Measurements from ENCODE around the gene CNGA4.

DNA sequence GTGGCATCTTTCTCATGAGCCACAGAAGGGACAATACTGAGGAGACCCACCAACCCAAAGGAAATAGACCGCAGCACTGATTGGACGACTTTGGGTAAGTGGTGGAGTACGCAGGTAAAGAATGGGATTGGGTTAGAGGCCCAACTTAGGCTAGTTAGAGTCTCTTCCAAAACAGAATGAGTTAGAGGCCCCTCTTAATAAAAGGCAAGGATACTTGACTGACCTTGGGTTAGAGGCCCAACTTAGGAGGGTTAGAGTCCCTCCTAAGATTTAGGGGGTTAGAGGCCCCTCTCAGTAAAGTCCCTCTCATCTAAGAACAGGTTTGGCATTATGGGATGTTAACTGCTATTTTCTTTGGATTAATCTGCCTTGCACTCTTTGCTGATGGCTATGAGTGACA is 45.4 kb downstream of the CNGA4 start:
- TF ChIP-seq TAF1 (IDR thresholded peaks at IDR 0.05; ENCODE audit: low read depth) = no peak
- no peak for TF ChIP-seq CTCF (IDR thresholded peaks at IDR 0.05; ENCODE audit: poor library complexity, severe bottlenecking)
- TF ChIP-seq EZH2 (IDR thresholded peaks at IDR 0.05; ENCODE audit: borderline replicate concordance, insufficient read depth, low read length, poor library complexity, severe bottlenecking) = no peak
- TF ChIP-seq RAD21 (conservative IDR thresholded peaks at IDR 0.05) = no peak
- no peak for TF ChIP-seq POLR2AphosphoS5 (IDR thresholded peaks at IDR 0.05)
